GM23338 (cell line): ENCODE measurements around the gene AQP3.
"Not testable (repeated sequence)": the region's sequence is repeated elsewhere in the genome, so short reads cannot be mapped to it uniquely, and the experiment has no call there.

Experiments
- CREB1 ChIP-seq: fragments of 250-450 bp; sonication (Bioruptor Pico); IDR thresholded peaks from 2 replicates; pipeline ENCODE4 v1.5.0; 2020; ENCODE audit warnings: low read depth, mild to moderate bottlenecking, moderate library complexity
- EZH2 ChIP-seq: fragments of 200-600 bp; sonication (generic); IDR thresholded peaks from one replicate; pipeline ENCODE4 v1.8.0; 2017; ENCODE audit warnings: antibody characterized with exemption, mild to moderate bottlenecking, low read depth; ENCODE audit not compliant: unreplicated experiment
- POLR2AphosphoS5 ChIP-seq: IDR thresholded peaks from 2 replicates; pipeline ENCODE4 v1.6.1; 2016; ENCODE audit warnings: antibody characterized with exemption, low read depth
- ZNF331 ChIP-seq: fragments of 250-450 bp; sonication (Bioruptor Pico); IDR thresholded peaks from 2 replicates; pipeline ENCODE4 v1.5.0; 2020; ENCODE audit warnings: low read depth, mild to moderate bottlenecking, moderate library complexity
- TF ChIP-seq, protein P1 (sequence below), 2 experiments: fragments of 200-600 bp in 1 of 2; sonication (generic) in 1 of 2; conservative IDR thresholded peaks; 2 replicates each; pipeline versions ENCODE4 v1.5.1 to v1.6.1; 2016 to 2017; ENCODE audit warnings: antibody characterized with exemption in 2 of 2, low read depth in 2 of 2, mild to moderate bottlenecking in 2 of 2, moderate library complexity in 1 of 2
- TF ChIP-seq, protein P2 (sequence below): IDR thresholded peaks from one replicate; pipeline ENCODE4 v1.6.1; 2018; ENCODE audit warnings: antibody characterized with exemption; ENCODE audit not compliant: unreplicated experiment
- TF ChIP-seq, protein P3 (sequence below): fragments of 250-450 bp; sonication (Bioruptor Pico); IDR thresholded peaks from 2 replicates; pipeline ENCODE4 v1.5.0; 2020; ENCODE audit warnings: mild to moderate bottlenecking, moderate library complexity

DNA sequence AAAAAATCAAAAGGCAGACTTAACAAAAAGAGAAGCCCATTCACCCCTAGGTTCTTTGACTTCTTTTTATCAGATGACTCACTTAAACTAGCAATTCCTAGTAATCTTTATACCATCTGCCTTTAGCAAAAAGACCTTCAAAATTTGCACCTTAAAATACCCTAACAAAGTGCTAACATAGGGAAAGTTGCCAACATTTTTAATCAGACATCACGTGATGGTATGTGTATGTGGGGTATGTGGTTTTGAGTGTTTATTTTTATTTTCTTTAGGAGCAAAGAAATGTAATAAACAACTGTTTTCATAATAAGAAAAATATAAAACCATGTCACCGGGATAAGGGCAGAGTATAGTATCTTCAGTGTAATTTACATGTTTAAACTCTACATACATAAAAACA, 46.4 kb upstream of the AQP3 start:
- TF ChIP-seq, protein P1, sequence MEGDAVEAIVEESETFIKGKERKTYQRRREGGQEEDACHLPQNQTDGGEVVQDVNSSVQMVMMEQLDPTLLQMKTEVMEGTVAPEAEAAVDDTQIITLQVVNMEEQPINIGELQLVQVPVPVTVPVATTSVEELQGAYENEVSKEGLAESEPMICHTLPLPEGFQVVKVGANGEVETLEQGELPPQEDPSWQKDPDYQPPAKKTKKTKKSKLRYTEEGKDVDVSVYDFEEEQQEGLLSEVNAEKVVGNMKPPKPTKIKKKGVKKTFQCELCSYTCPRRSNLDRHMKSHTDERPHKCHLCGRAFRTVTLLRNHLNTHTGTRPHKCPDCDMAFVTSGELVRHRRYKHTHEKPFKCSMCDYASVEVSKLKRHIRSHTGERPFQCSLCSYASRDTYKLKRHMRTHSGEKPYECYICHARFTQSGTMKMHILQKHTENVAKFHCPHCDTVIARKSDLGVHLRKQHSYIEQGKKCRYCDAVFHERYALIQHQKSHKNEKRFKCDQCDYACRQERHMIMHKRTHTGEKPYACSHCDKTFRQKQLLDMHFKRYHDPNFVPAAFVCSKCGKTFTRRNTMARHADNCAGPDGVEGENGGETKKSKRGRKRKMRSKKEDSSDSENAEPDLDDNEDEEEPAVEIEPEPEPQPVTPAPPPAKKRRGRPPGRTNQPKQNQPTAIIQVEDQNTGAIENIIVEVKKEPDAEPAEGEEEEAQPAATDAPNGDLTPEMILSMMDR (conservative IDR thresholded peaks at IDR 0.05; ENCODE audit: low read depth in 2 of 2): not testable (repeated sequence)
- not testable (repeated sequence) for TF ChIP-seq EZH2; CREB1 (CRISPR knock-in tag); POLR2AphosphoS5; ZNF331 (CRISPR knock-in tag)
- TF ChIP-seq, protein P2, sequence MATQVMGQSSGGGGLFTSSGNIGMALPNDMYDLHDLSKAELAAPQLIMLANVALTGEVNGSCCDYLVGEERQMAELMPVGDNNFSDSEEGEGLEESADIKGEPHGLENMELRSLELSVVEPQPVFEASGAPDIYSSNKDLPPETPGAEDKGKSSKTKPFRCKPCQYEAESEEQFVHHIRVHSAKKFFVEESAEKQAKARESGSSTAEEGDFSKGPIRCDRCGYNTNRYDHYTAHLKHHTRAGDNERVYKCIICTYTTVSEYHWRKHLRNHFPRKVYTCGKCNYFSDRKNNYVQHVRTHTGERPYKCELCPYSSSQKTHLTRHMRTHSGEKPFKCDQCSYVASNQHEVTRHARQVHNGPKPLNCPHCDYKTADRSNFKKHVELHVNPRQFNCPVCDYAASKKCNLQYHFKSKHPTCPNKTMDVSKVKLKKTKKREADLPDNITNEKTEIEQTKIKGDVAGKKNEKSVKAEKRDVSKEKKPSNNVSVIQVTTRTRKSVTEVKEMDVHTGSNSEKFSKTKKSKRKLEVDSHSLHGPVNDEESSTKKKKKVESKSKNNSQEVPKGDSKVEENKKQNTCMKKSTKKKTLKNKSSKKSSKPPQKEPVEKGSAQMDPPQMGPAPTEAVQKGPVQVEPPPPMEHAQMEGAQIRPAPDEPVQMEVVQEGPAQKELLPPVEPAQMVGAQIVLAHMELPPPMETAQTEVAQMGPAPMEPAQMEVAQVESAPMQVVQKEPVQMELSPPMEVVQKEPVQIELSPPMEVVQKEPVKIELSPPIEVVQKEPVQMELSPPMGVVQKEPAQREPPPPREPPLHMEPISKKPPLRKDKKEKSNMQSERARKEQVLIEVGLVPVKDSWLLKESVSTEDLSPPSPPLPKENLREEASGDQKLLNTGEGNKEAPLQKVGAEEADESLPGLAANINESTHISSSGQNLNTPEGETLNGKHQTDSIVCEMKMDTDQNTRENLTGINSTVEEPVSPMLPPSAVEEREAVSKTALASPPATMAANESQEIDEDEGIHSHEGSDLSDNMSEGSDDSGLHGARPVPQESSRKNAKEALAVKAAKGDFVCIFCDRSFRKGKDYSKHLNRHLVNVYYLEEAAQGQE: not testable (repeated sequence)
- TF ChIP-seq, protein P3, sequence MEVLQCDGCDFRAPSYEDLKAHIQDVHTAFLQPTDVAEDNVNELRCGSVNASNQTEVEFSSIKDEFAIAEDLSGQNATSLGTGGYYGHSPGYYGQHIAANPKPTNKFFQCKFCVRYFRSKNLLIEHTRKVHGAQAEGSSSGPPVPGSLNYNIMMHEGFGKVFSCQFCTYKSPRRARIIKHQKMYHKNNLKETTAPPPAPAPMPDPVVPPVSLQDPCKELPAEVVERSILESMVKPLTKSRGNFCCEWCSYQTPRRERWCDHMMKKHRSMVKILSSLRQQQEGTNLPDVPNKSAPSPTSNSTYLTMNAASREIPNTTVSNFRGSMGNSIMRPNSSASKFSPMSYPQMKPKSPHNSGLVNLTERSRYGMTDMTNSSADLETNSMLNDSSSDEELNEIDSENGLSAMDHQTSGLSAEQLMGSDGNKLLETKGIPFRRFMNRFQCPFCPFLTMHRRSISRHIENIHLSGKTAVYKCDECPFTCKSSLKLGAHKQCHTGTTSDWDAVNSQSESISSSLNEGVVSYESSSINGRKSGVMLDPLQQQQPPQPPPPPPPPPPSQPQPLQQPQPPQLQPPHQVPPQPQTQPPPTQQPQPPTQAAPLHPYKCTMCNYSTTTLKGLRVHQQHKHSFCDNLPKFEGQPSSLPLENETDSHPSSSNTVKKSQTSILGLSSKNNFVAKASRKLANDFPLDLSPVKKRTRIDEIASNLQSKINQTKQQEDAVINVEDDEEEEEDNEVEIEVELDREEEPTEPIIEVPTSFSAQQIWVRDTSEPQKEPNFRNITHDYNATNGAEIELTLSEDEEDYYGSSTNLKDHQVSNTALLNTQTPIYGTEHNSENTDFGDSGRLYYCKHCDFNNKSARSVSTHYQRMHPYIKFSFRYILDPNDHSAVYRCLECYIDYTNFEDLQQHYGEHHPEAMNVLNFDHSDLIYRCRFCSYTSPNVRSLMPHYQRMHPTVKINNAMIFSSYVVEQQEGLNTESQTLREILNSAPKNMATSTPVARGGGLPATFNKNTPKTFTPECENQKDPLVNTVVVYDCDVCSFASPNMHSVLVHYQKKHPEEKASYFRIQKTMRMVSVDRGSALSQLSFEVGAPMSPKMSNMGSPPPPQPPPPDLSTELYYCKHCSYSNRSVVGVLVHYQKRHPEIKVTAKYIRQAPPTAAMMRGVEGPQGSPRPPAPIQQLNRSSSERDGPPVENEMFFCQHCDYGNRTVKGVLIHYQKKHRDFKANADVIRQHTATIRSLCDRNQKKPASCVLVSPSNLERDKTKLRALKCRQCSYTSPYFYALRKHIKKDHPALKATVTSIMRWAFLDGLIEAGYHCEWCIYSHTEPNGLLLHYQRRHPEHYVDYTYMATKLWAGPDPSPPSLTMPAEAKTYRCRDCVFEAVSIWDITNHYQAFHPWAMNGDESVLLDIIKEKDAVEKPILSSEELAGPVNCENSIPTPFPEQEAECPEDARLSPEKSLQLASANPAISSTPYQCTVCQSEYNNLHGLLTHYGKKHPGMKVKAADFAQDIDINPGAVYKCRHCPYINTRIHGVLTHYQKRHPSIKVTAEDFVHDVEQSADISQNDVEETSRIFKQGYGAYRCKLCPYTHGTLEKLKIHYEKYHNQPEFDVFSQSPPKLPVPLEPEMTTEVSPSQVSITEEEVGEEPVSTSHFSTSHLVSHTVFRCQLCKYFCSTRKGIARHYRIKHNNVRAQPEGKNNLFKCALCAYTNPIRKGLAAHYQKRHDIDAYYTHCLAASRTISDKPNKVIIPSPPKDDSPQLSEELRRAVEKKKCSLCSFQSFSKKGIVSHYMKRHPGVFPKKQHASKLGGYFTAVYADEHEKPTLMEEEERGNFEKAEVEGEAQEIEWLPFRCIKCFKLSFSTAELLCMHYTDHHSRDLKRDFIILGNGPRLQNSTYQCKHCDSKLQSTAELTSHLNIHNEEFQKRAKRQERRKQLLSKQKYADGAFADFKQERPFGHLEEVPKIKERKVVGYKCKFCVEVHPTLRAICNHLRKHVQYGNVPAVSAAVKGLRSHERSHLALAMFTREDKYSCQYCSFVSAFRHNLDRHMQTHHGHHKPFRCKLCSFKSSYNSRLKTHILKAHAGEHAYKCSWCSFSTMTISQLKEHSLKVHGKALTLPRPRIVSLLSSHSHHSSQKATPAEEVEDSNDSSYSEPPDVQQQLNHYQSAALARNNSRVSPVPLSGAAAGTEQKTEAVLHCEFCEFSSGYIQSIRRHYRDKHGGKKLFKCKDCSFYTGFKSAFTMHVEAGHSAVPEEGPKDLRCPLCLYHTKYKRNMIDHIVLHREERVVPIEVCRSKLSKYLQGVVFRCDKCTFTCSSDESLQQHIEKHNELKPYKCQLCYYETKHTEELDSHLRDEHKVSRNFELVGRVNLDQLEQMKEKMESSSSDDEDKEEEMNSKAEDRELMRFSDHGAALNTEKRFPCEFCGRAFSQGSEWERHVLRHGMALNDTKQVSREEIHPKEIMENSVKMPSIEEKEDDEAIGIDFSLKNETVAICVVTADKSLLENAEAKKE (CRISPR knock-in tag): not testable (repeated sequence)
